ENCODE data around the gene C4BPA. TPM values are rescaled to one million over a fixed set of nuclear protein-coding genes. Genes with fewer than 3 reads are reported as not detected.

The C4BPA gene
- total and polyA plus RNA-seq, 2 of the 8 experiments (the other 6 are each of a cell fraction or from before 2014, with no cell fraction given): not detected

GRCh38 chr1:207056673-207057072, 47.4 kb upstream of the C4BPA start:
- Histone ChIP-seq H3K79me2 (ENCODE audit: control insufficient read depth in 1 of 2, insufficient read depth in 2 of 2, low read length in 2 of 2) (no peaks in the 10 kb centered on the region), H3K36me3 (ENCODE audit: control insufficient read depth in 2 of 4, insufficient read depth in 4 of 4, low read length in 3 of 4) (peaks cover 0 to 5% (median 0%) of the 10 kb centered on the region in 4 experiments; a peak in 2 of 8 replicates), H2AK5ac (ENCODE audit: low read depth, low read length) (no peak overlapping the region), H4K5ac (ENCODE audit: insufficient read length, low read depth, low read length) (no peak overlapping the region), H3K27ac (ENCODE audit: low read depth, low read length) (no peak overlapping the region), H4K8ac (ENCODE audit: extremely low read depth, insufficient read depth, low read length) (no peak overlapping the region), H2BK12ac (ENCODE audit: low read depth, low read length) (no peak overlapping the region), H3K9me3 (ENCODE audit: insufficient read depth in 2 of 2, low read depth in 1 of 2, low read length in 1 of 2) (no peaks in the 10 kb centered on the region), H4K91ac (replicated peaks; ENCODE audit: insufficient read length, low read length) (no peak overlapping the region), H3K27me3 (replicated peaks in 1 of 4; ENCODE audit: control insufficient read depth in 3 of 4, extremely low read depth in 1 of 4, insufficient read depth in 3 of 4, low read length in 3 of 4) (no peaks in the 10 kb centered on the region), H2BK15ac (ENCODE audit: low read length) (no peak overlapping the region), H4K20me1 (replicated peaks in 1 of 2; ENCODE audit: control insufficient read depth in 1 of 2, insufficient read depth in 2 of 2, low read length in 2 of 2) (no peaks in the 10 kb centered on the region), H3K4me3 (ENCODE audit: extremely low read depth in 1 of 4, insufficient read depth in 2 of 4, low read depth in 3 of 4, low read length in 4 of 4) (no peak overlapping the region), H2AFZ (ENCODE audit: low read length) (no peak overlapping the region), H3K79me1 (ENCODE audit: low read depth, low read length) (no peaks in the 10 kb centered on the region), H3K56ac (replicated peaks; ENCODE audit: insufficient read length, low read depth, low read length) (no peak overlapping the region), H3K4me2 (ENCODE audit: insufficient read depth in 1 of 2, low read depth in 2 of 2, low read length in 2 of 2) (no peak overlapping the region), H3K4me1 (replicated peaks in 1 of 4; ENCODE audit: control insufficient read depth in 3 of 4, insufficient read depth in 4 of 4, low read length in 3 of 4) (peaks cover 0 to 3% (median 1%) of the 10 kb centered on the region in 4 experiments; a peak in 3 of 7 replicates), H2BK20ac (ENCODE audit: low read length) (no peak overlapping the region), H3K4ac (replicated peaks; ENCODE audit: insufficient read length, low read depth, low read length) (no peak overlapping the region), H3K9ac (replicated peaks in 1 of 4; ENCODE audit: extremely low read depth in 1 of 4, low read depth in 3 of 4, low read length in 3 of 4) (no peak overlapping the region), H3K18ac (ENCODE audit: extremely low read depth, low read length) (no peak overlapping the region), H3K23ac (ENCODE audit: insufficient read length) (no peak overlapping the region), H3K23me2 (ENCODE audit: low read depth, low read length) (peaks cover 5% of the 10 kb centered on the region; the same call in 1 of the 2 replicates), H2BK5ac (ENCODE audit: low read depth, low read length) (no peak overlapping the region), H2BK120ac (replicated peaks; ENCODE audit: low read depth, low read length) (no peak overlapping the region), H3K14ac (ENCODE audit: insufficient read length) (no peak overlapping the region)
- FAIRE-seq (no peak), DNase-seq (ENCODE audit: low read depth in 1 of 2, low spot score in 2 of 2) (no peak)
- CTCF ChIA-PET (ENCODE audit: partially characterized antibody): interaction anchor here (0.6 to 2.7 kb wide), 6 partner anchors 11 to 1260 kb away, joined by 3 to 12 read pairs (median 4); no protein-coding TSS in a partner anchor
- 88% methylated on average over 6 of the region's 6 CpGs; no CpG with 5 or more reads in 1 of the 2 experiments for WGBS, 2 experiments (ENCODE audit: extremely low coverage in 1 of 2, insufficient coverage in 1 of 2, insufficient read length in 1 of 2, insufficient replicate concordance in 2 of 2, low coverage in 1 of 2, low lambda C conversion rate in 2 of 2, missing lambda C conversion rate in 1 of 2)
- POLR2A ChIA-PET (ENCODE audit: partially characterized antibody): interaction anchor here (2.8 kb wide), 1 partner anchor 25 kb away, joined by 9 read pairs; the partner anchor contains the start of gene C1orf116
- TF ChIP-seq TBP (IDR thresholded peaks at IDR 0.05; ENCODE audit: low read depth, low read length): no peak
- no peak for TF ChIP-seq E2F6 (IDR thresholded peaks at IDR 0.05)
- TF ChIP-seq FOSL1 (IDR thresholded peaks at IDR 0.05; ENCODE audit: insufficient read depth, low read depth, low read length): no peak
- no peak for TF ChIP-seq RBBP5 (IDR thresholded peaks at IDR 0.05; ENCODE audit: borderline replicate concordance, low read depth, low read length)
- TF ChIP-seq TAF7 (optimal IDR thresholded peaks at IDR 0.05; ENCODE audit: borderline replicate concordance, low read depth, low read length): no peak
- TF ChIP-seq, protein P1, sequence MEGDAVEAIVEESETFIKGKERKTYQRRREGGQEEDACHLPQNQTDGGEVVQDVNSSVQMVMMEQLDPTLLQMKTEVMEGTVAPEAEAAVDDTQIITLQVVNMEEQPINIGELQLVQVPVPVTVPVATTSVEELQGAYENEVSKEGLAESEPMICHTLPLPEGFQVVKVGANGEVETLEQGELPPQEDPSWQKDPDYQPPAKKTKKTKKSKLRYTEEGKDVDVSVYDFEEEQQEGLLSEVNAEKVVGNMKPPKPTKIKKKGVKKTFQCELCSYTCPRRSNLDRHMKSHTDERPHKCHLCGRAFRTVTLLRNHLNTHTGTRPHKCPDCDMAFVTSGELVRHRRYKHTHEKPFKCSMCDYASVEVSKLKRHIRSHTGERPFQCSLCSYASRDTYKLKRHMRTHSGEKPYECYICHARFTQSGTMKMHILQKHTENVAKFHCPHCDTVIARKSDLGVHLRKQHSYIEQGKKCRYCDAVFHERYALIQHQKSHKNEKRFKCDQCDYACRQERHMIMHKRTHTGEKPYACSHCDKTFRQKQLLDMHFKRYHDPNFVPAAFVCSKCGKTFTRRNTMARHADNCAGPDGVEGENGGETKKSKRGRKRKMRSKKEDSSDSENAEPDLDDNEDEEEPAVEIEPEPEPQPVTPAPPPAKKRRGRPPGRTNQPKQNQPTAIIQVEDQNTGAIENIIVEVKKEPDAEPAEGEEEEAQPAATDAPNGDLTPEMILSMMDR (IDR thresholded peaks at IDR 0.05; ENCODE audit: control extremely low read depth in 1 of 3, insufficient read depth in 1 of 3, low read depth in 1 of 3, low read length in 3 of 3): no peak
- no peak for TF ChIP-seq NANOG (IDR thresholded peaks at IDR 0.05; ENCODE audit: insufficient read depth, low read depth, low read length, poor library complexity, severe bottlenecking)
